GM12891 (cell line): ENCODE measurements around the gene CCL16.

ENCODE experiments used
- POLR2AphosphoS5 ChIP-seq: IDR thresholded peaks from 2 replicates; pipeline ENCODE4 v1.6.1; 2011; ENCODE audit warnings: low read depth, low read length, control low read depth
- TAF1 ChIP-seq: IDR thresholded peaks from 2 replicates; pipeline ENCODE4 v1.6.1; 2011; ENCODE audit warnings: low read depth, low read length, control low read depth

DNA sequence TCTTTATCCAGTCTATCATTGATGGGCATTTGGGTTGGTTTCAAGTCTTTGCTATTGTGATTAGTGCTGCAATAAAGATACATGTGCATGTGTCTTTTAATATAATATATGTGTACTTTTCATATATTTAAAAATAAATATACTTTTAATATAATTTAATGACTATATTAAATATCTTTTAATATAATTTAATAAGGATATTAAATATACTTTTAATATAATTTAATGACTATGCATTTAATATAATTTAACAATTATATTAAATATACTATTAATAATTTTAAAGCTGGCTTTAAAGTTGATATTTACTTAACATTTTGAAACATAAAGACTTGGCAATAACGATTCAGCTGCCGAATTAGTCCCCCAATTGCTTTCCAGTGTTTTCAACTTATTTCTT lies 35.3 kb upstream of the CCL16 start:
- no peak for TF ChIP-seq TAF1
- TF ChIP-seq POLR2AphosphoS5: no peak
